ENCODE data around the gene CACNA2D1.

GRCh38 chr7:82317760-82318159 lies 125.8 kb downstream of the CACNA2D1 start:
- TF ChIP-seq CTCF (IDR thresholded peaks at IDR 0.05) (no peak), EZH2 (IDR thresholded peaks at IDR 0.05) (no peak), EZH2phosphoT487 (IDR thresholded peaks at IDR 0.05) (no peak)

All from neural progenitor cell (in vitro differentiated cells).